OCI-LY1 (cell line): Measurements from ENCODE around the gene AGFG1.

Experiments used
- EZH2 ChIP-seq: fragments of 200-600 bp; sonication (generic), shearing (Covaris generic); IDR thresholded peaks from 2 replicates; pipeline ENCODE4 v1.8.0; 2017; ENCODE audit warnings: borderline replicate concordance, mixed run types, mild to moderate bottlenecking, antibody characterized with exemption, low read length, moderate library complexity, mixed read lengths
- TF ChIP-seq, protein P1 (sequence below): fragments of 200-600 bp; sonication (generic), shearing (Covaris generic); IDR thresholded peaks from 2 replicates; pipeline ENCODE4 v1.5.1; 2017; ENCODE audit warnings: mild to moderate bottlenecking, antibody characterized with exemption, low read length, moderate library complexity, mixed read lengths

- TF ChIP-seq, protein P1, sequence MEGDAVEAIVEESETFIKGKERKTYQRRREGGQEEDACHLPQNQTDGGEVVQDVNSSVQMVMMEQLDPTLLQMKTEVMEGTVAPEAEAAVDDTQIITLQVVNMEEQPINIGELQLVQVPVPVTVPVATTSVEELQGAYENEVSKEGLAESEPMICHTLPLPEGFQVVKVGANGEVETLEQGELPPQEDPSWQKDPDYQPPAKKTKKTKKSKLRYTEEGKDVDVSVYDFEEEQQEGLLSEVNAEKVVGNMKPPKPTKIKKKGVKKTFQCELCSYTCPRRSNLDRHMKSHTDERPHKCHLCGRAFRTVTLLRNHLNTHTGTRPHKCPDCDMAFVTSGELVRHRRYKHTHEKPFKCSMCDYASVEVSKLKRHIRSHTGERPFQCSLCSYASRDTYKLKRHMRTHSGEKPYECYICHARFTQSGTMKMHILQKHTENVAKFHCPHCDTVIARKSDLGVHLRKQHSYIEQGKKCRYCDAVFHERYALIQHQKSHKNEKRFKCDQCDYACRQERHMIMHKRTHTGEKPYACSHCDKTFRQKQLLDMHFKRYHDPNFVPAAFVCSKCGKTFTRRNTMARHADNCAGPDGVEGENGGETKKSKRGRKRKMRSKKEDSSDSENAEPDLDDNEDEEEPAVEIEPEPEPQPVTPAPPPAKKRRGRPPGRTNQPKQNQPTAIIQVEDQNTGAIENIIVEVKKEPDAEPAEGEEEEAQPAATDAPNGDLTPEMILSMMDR = no peak
- no peak for TF ChIP-seq EZH2
Observed at GRCh38 chr2:227462462-227462951, 9.4 kb upstream of the AGFG1 start.
